Ishikawa (cell line): Measurements from ENCODE around the gene GSK3A.

Experiments used
- CEBPB ChIP-seq: IDR thresholded peaks from 2 replicates; pipeline ENCODE4 v1.6.1; 2012
- CREB1 ChIP-seq: IDR thresholded peaks from 2 replicates; pipeline ENCODE4 v1.6.1; 2012; ENCODE audit warnings: low read depth
- EGR1 ChIP-seq: IDR thresholded peaks from 2 replicates; pipeline ENCODE4 v1.6.1; 2012
- EP300 ChIP-seq: IDR thresholded peaks from 2 replicates; pipeline ENCODE4 v1.6.1; 2012; ENCODE audit warnings: borderline replicate concordance
- FOXM1 ChIP-seq: IDR thresholded peaks from 2 replicates; pipeline ENCODE4 v1.6.1; 2012; ENCODE audit warnings: low read depth, borderline replicate concordance
- MAX ChIP-seq: IDR thresholded peaks from 2 replicates; pipeline ENCODE4 v1.6.1; 2012
- NFIC ChIP-seq: IDR thresholded peaks from 2 replicates; pipeline ENCODE4 v1.6.1; 2012
- RAD21 ChIP-seq: IDR thresholded peaks from 2 replicates; pipeline ENCODE4 v1.6.1; 2012; ENCODE audit warnings: low read depth
- REST ChIP-seq: IDR thresholded peaks from 2 replicates; pipeline ENCODE4 v1.6.1; 2012; ENCODE audit warnings: low read depth, mild to moderate bottlenecking
- TAF1 ChIP-seq: IDR thresholded peaks from 2 replicates; pipeline ENCODE4 v1.6.1; 2012; ENCODE audit warnings: low read depth, mild to moderate bottlenecking
- TCF12 ChIP-seq: IDR thresholded peaks from 2 replicates; pipeline ENCODE4 v1.6.1; 2012; ENCODE audit warnings: low read depth
- TEAD4 ChIP-seq: IDR thresholded peaks from 2 replicates; pipeline ENCODE4 v1.6.1; 2012
- USF1 ChIP-seq: IDR thresholded peaks from 2 replicates; pipeline ENCODE4 v1.6.1; 2012
- YY1 ChIP-seq: IDR thresholded peaks from 2 replicates; pipeline ENCODE4 v1.6.1; 2012; ENCODE audit warnings: low read depth
- ZBTB7A ChIP-seq: IDR thresholded peaks from 2 replicates; pipeline ENCODE4 v1.6.1; 2012; ENCODE audit warnings: low read depth

Gene GSK3A

GRCh38 chr19:42287827-42288107 is 45.4 kb upstream of the GSK3A start:
- TF ChIP-seq TEAD4: no peak
- TF ChIP-seq MAX: no peak
- no peak for TF ChIP-seq ZBTB7A
- TF ChIP-seq RAD21: no peak
- TF ChIP-seq EGR1: no peak
- no peak for TF ChIP-seq YY1
- TF ChIP-seq TCF12: no peak
- no peak for TF ChIP-seq USF1
- TF ChIP-seq TAF1: no peak
- no peak for TF ChIP-seq FOXM1
- TF ChIP-seq NFIC: no peak
- TF ChIP-seq CREB1: no peak

GRCh38 chr19:42287017-42287826 is 44.8 kb upstream of the GSK3A start:
- TF ChIP-seq RAD21 (no peak), REST (no peak)

- no peak for TF ChIP-seq CREB1
- TF ChIP-seq MAX: no peak
- TF ChIP-seq NFIC: peak; percentile 52; the same call in 1 of the 2 replicates
- no peak for TF ChIP-seq FOXM1
These were observed 44.1 kb upstream of the GSK3A start for GRCh38 chr19:42286349-42287016.

GRCh38 chr19:42285988-42286348 is 43.6 kb upstream of the GSK3A start:
- no peak for TF ChIP-seq TEAD4
- no peak for TF ChIP-seq ZBTB7A
- TF ChIP-seq YY1: no peak

- no peak for TF ChIP-seq YY1
- TF ChIP-seq MAX: no peak
- no peak for TF ChIP-seq EP300
- no peak for TF ChIP-seq CEBPB
These were observed 43.1 kb upstream of the GSK3A start for GRCh38 chr19:42285541-42285941.

GRCh38 chr19:42284591-42285341 is 42.4 kb upstream of the GSK3A start:
- no peak for TF ChIP-seq CEBPB
- no peak for TF ChIP-seq REST
- TF ChIP-seq RAD21: no peak
- TF ChIP-seq NFIC: no peak
- no peak for TF ChIP-seq TCF12
- no peak for TF ChIP-seq FOXM1
- no peak for TF ChIP-seq EGR1
- TF ChIP-seq TEAD4: no peak
- TF ChIP-seq EP300: no peak
- no peak for TF ChIP-seq USF1
- no peak for TF ChIP-seq YY1
- no peak for TF ChIP-seq ZBTB7A
- no peak for TF ChIP-seq MAX
- no peak for TF ChIP-seq TAF1
- TF ChIP-seq CREB1: no peak
